Muscle of leg (tissue), 11 donors: ENCODE measurements around the gene OVOL1. TPM values are rescaled to one million over a fixed set of nuclear protein-coding genes. Genes with fewer than 3 reads are reported as not detected.
"Not testable (repeated sequence)": the region's sequence is repeated elsewhere in the genome, so short reads cannot be mapped to it uniquely, and the experiment has no call there.

ENCODE experiments used
- DNase-seq: peaks from one replicate; pipeline ENCODE4 v3.0.0; 2013
- H3K27ac ChIP-seq: one replicate; pipeline ENCODE4 v1.5.1; 2013; ENCODE audit warnings: mild to moderate bottlenecking, low read length, control low read depth
- H3K27me3 ChIP-seq: one replicate; pipeline ENCODE4 v1.6.1; 2013; ENCODE audit warnings: low read length; ENCODE audit not compliant: control insufficient read depth, insufficient read depth
- H3K36me3 ChIP-seq: one replicate; pipeline ENCODE4 v1.6.1; 2013; ENCODE audit warnings: low read length; ENCODE audit not compliant: control insufficient read depth, insufficient read depth
- H3K4me1 ChIP-seq: one replicate; pipeline ENCODE4 v1.6.1; 2013; ENCODE audit warnings: low read length; ENCODE audit not compliant: control insufficient read depth, insufficient read depth
- H3K4me3 ChIP-seq: one replicate; pipeline ENCODE4 v1.5.1; 2013; ENCODE audit warnings: low read length, control low read depth
- H3K9me3 ChIP-seq: replicated peaks from 2 replicates; pipeline ENCODE4 v1.6.1; 2013; ENCODE audit warnings: low read depth, low read length; ENCODE audit not compliant: control insufficient read depth
- WGBS: methylation state at CpG from one replicate; pipeline ENCODE4 v1.1.5; 2013; ENCODE audit warnings: missing lambda C conversion rate; ENCODE audit not compliant: insufficient coverage; 5-methylcytosine and 5-hydroxymethylcytosine counted together
- polyA plus RNA-seq, 8 donors: library from polyadenylated mRNA; unstranded; fragments of 120-200 nt; gene quantifications; one replicate each; pipeline versions ENCODE4 v1.2.1 to v1.2.3, GENCODE V29; 2013; ENCODE audit warnings: inconsistent platforms in 1 of 8, low replicate concordance in 1 of 8; ENCODE audit not compliant: insufficient read length in 8 of 8, insufficient read depth in 1 of 8
- total RNA-seq: library from RNA; stranded (reverse); fragments of 120-200 nt; gene quantifications from one replicate; pipeline ENCODE4 v1.2.4, GENCODE V29; 2013

OVOL1 gene
- total and polyA plus RNA-seq, 9 donors: 0.32 to 1.7 (median 0.41) TPM; not detected in 6

DNA sequence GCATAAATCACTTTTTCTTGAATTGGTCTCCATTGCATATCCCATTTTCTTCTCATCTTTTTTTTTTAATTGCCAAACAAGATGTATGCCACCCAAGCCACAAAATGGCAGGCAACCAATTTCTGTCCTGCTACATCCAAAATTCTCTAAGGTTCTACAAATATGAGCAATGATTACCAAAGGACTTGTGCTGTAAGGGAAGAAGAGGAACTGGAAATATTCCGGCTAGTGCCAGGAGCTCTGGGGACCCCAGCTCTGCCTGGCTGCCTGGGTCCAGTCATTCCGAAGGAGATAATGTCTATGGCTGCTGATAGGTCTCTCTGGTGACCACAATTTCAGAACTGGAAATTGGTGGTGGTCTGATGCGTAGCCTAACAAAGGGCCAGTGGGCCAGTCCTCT lies 29.8 kb downstream of the OVOL1 start:
- no peaks in the 10 kb centered on the region for H3K36me3 ChIP-seq
- H3K4me3 ChIP-seq: no peak overlapping the region
- 92% methylated on average over 3 of the region's 3 CpGs for WGBS
- H3K27me3 ChIP-seq: peaks cover 4% of the 10 kb centered on the region
- no peak for DNase-seq
- H3K4me1 ChIP-seq: peaks cover 15% of the 10 kb centered on the region
- H3K9me3 ChIP-seq: no peaks in the 10 kb centered on the region
- H3K27ac ChIP-seq: no peak overlapping the region

DNA sequence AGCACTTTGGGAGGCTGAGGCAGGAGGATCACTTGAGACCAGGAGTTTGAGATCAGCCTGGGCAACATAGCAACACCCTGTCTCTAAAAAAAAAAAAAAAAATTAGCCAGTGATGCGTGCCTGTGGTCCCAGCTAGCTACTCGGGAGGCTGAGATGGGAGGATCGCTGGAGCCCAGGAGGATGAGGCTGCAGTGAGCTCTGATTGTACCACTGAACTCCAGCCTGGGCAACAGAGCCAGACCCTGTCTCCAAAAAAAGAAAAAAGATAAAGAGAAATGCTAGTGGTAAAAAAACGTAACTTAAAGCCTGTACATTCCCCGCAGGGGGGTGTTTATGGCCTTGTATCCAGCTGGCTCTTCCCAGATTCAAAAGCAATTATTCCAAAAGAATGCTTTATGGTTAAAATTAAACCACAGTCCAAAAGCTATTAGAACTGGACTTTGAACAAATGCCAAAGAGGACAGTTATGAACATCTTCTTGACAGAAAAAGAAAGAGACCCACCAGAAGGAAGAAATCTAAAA lies 30.5 kb downstream of the OVOL1 start:
- Histone ChIP-seq H3K4me1 (peaks cover 12% of the 10 kb centered on the region), H3K36me3 (no peaks in the 10 kb centered on the region), H3K27me3 (peaks cover 2% of the 10 kb centered on the region), H3K4me3 (peak overlapping the region; percentile 53), H3K27ac (peak overlapping the region; percentile 20), H3K9me3 (no peaks in the 10 kb centered on the region)
- WGBS: 92% methylated on average over 2 of the region's 5 CpGs
- peak; percentile 23 for DNase-seq

DNA sequence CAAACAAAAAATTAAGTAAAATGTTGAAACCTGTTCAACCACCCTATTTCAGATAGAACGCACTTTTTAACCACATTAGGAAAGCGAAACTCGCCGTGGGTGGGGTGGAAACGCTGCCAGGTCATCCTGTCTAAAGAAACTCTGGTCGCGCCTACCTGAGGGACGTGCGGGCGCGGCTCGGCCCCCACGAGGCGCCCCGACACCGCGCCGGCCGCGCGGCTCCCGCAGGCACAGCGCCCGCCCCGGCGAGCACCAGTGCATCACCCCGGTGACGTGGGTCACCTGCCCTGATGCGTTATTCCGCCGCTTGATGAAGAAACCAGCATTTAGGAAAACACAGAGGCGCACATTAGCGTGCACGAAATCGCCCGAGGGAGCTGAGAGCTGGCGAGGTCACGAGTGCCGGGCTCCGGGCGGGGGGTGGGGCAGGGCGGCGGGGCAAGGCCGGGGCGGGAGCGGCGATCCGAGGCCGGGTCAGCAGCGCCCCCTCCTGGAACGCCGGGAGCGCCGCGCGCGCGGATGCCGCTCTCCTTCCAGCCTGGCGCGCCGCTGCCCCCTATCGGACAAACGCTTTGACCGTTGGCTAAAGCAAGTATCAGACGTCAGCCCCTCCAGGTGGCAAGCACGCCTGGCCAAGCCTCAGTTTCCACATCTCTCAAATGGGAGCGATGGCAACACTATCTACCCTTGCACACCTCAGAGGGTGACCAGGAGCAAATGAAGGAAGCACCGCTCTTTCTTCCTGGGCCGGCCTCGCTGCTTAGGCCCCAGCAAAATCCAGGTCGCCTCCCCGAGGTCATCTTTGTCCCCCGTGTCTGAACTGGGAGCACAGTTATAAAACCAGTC lies 31.2 kb downstream of the OVOL1 start:
- 6% methylated on average over 73 of the region's 74 CpGs for WGBS
- Histone ChIP-seq H3K4me1 (peaks cover 12% of the 10 kb centered on the region), H3K36me3 (no peaks in the 10 kb centered on the region), H3K27ac (peak overlapping the region; percentile 20), H3K27me3 (no peaks in the 10 kb centered on the region), H3K9me3 (no peaks in the 10 kb centered on the region), H3K4me3 (peak overlapping the region; percentile 53)
- DNase-seq: peak; percentile 94

DNA sequence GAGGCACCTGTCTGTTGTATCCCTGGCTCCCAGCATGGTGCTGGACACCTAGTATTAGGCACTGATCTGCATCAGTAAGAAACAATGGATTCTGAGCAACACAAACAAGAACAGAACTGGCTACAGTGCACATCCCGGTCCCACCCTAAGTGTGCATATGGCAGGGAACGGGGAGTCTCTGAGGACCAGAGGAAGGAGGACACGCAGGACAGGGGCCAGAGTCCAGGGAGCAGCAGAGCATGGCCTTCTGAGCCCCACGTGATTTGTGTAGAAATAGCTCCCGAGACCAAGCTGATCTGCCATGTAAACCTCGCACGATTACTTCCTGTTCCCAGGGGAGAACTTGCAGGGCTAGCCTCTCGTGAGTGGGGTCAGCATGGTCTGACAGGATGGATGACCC lies 34.2 kb downstream of the OVOL1 start:
- 56% methylated on average over 8 of the region's 8 CpGs for WGBS
- no peaks in the 10 kb centered on the region for H3K9me3 ChIP-seq
- no peaks in the 10 kb centered on the region for H3K36me3 ChIP-seq
- H3K27ac ChIP-seq: no peak overlapping the region
- no peak for DNase-seq
- H3K4me1 ChIP-seq: peaks cover 12% of the 10 kb centered on the region
- H3K4me3 ChIP-seq: no peak overlapping the region
- no peaks in the 10 kb centered on the region for H3K27me3 ChIP-seq

DNA sequence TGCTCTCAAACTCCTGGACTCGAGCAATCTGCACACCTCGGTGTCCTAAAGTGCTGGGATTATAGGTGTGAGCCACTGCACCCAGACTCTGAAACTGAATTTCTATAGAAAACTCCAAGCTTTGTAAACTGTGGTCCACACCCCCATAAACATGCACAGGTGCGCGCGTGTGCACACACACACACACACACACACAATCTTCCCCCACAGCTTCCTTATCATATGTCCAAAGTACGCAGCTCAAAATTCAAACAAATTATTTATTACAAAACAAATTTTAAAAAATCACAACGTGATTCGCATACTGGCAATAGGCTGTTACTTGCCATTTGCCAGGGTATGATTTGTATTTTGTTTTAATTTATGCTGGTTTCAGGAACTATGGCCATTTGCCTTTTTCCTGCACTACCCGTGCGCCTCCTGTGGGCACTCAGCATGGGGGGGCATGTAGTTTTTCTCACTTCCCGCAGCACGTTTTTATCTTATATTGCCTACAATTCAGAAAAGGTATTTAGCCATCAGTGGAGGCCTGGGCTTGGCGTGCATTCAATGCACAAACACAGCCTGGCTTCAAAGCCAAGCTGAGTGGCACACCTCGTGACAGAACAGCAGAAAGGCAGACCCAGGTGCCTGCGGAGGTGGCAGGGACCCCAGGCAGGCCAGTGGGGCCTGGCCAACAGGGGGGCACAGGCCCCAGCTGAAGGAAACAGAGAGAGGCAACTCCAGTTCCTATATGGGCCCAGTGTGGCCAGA lies 36.1 kb downstream of the OVOL1 start:
- WGBS: 87% methylated on average over 6 of the region's 15 CpGs
- no peaks in the 10 kb centered on the region for H3K27me3 ChIP-seq
- H3K9me3 ChIP-seq: no peaks in the 10 kb centered on the region
- H3K27ac ChIP-seq: no peak overlapping the region
- DNase-seq: no peak
- no peak overlapping the region for H3K4me3 ChIP-seq
- no peaks in the 10 kb centered on the region for H3K36me3 ChIP-seq
- peaks cover 3% of the 10 kb centered on the region for H3K4me1 ChIP-seq

DNA sequence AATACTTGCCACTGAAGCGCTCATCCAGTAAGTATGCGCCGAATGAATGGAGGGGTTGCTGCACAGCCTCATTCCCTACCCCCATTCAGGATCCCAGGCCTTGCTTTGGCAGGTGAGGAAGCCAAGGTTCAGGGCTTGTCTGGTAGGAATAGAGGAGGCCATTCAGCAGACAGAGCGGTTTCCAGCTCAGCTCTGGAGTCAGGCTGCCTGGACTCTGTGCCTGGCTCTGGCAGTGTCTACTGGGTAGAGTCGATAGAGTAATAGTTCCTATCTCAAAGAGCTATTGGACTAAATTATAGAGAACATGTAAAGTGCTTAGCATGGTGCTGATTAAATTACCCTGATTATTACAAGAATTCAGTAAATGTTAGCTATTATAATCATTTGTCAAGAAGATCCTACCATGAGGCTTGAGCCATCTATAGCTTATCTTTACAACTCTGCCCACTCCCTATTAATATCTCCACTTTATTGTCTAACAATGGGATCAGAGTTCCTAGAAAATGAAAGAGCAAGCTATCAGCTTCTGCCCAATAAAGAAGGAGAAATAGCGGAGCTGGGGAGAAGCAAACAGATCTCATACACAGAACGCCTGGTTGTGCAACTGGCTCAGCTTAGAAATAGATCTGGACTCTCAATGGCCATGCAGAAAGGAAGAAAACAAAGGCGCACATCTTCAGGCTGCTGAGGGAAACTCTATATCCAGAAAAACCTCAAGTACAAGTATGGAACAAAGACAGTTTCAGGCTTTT lies 40.3 kb downstream of the OVOL1 start:
- no peak overlapping the region for H3K4me3 ChIP-seq
- H3K27me3 ChIP-seq: no peaks in the 10 kb centered on the region
- no peaks in the 10 kb centered on the region for H3K36me3 ChIP-seq
- no peaks in the 10 kb centered on the region for H3K9me3 ChIP-seq
- no peak overlapping the region for H3K27ac ChIP-seq
- H3K4me1 ChIP-seq: no peaks in the 10 kb centered on the region
- 71% methylated on average over 2 of the region's 8 CpGs for WGBS
- no peak for DNase-seq

DNA sequence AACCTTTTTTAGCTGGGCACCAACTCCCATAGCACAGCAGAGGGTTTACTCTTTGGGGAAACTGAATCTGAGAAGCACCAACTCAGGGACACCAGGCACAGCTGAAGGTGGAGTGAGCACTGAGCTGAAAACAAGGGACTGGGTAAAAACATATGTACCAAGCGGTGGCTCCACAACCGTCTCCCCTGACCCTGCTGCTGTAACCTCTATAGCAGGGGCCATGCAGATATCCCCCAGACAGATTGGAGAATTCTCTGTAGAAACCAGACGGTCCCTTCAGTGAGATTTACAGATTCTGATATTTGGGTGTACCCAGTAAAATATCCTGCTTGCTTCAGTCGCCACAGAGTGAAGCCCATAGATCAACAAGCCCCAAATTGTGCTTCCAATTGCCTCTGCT lies 42.6 kb downstream of the OVOL1 start:
- H3K4me1 ChIP-seq: peaks cover 14% of the 10 kb centered on the region
- no peak overlapping the region for H3K27ac ChIP-seq
- H3K9me3 ChIP-seq: no peaks in the 10 kb centered on the region
- 60% methylated on average over 1 of the region's 4 CpGs for WGBS
- H3K36me3 ChIP-seq: no peaks in the 10 kb centered on the region
- no peak overlapping the region for H3K4me3 ChIP-seq
- DNase-seq: no peak
- peaks cover 6% of the 10 kb centered on the region for H3K27me3 ChIP-seq

DNA sequence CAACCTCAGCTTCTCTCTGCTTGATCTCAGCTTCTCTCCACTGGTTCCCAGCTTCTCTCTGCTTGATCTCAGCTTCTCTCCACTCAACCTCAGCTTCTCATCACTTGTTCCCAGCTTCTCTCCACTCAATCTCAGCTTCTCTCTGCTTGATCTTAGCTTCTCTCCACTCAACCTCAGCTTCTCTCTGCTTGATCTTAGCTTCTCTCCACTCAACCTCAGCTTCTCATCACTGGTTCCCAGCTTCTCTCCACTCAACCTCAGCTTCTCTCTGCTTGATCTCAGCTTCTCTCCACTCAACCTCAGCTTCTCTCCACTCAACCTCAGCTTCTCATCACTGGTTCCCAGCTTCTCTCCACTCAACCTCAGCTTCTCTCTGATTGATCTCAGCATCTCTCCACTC lies 45.4 kb downstream of the OVOL1 start:
- peaks cover 16% of the 10 kb centered on the region for H3K4me1 ChIP-seq
- not testable (repeated sequence) for H3K27me3 ChIP-seq, H3K4me3 ChIP-seq, H3K27ac ChIP-seq, DNase-seq, H3K9me3 ChIP-seq, H3K36me3 ChIP-seq

DNA sequence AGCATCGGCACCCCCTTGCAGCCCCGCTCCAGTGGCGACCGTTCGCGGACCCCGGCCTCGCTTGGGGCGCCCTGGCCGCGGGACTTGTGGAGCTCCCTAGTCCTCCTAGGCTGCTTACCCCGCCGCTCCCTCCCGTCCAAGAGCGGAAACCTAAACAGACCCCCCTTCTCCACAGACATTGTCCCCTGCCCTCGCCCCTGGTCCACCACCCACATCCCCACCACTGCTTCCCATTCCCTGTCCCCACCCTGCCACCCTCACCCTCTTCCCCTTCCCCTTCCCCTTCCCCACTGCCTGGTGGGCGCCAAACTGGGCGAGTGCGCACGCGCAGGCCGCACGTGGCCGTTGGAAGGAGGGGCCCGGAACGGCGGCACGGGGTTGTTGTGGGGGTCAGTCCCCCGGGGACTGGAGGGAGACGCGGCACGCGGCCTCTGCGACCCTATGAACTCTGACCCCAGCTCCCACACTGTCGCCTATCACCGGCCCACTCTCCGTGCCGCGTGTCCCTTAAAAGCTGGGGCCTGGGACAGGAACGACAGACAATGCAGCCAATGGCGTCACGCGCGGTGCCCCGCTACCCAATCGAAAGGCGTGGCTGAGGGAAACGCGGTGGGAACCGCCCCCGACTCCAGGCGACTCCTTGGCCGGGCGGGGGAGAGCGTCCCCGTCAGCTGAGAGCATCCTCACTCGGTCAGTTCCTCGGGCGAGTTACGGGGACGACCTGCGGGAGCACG lies 46.6 kb downstream of the OVOL1 start, which contains the start of gene SNX32:
SNX32 (plus strand) TSS at position 667 of the 734 bp plus-strand sequence. CDS start 103 bp downstream, outside the sequence.
- Histone ChIP-seq H3K27me3 (peaks cover 6% of the 10 kb centered on the region), H3K36me3 (no peaks in the 10 kb centered on the region), H3K4me1 (peaks cover 16% of the 10 kb centered on the region), H3K27ac (peak within 1 kb of the TSS; percentile 35), H3K4me3 (peak within 1 kb of the TSS; percentile 68), H3K9me3 (no peaks in the 10 kb centered on the region)
- peak; percentile 97 for DNase-seq
- under 1% methylated on average over 59 of the region's 63 CpGs for WGBS
